Osteocyte (in vitro differentiated cells): ENCODE results near the gene POU6F1. TPM values are rescaled to one million over a fixed set of nuclear protein-coding genes. Genes with fewer than 3 reads are reported as not detected.

Experiments
- DNase-seq: peaks from one replicate; pipeline ENCODE4 v3.0.0; 2021; ENCODE audit warnings: mixed read lengths; ENCODE audit not compliant: unreplicated experiment; ENCODE audit errors: extremely low spot score
- H3K27ac Mint-ChIP-seq: one replicate; pipeline ENCODE4 v1.8.0; 2021; ENCODE audit warnings: mild to moderate bottlenecking, mixed read lengths; ENCODE audit not compliant: unreplicated experiment
- H3K27me3 Mint-ChIP-seq: one replicate; pipeline ENCODE4 v1.8.0; 2021; ENCODE audit warnings: mixed read lengths; ENCODE audit not compliant: unreplicated experiment
- H3K36me3 Mint-ChIP-seq: one replicate; pipeline ENCODE4 v1.8.0; 2021; ENCODE audit warnings: mixed read lengths; ENCODE audit not compliant: unreplicated experiment
- H3K4me1 Mint-ChIP-seq: one replicate; pipeline ENCODE4 v1.8.0; 2021; ENCODE audit warnings: mixed read lengths; ENCODE audit not compliant: unreplicated experiment
- H3K4me3 Mint-ChIP-seq: one replicate; pipeline ENCODE4 v1.8.0; 2021; ENCODE audit warnings: mild to moderate bottlenecking, moderate library complexity, mixed read lengths; ENCODE audit not compliant: unreplicated experiment
- H3K9me3 Mint-ChIP-seq: one replicate; pipeline ENCODE4 v1.8.0; 2021; ENCODE audit warnings: mixed read lengths; ENCODE audit not compliant: unreplicated experiment
- total RNA-seq: library from RNA; stranded (reverse); gene quantifications from 2 replicates; pipeline ENCODE4 v1.2.1, GENCODE V29; 2021
- TF ChIP-seq, protein P1 (sequence below): fragments of 200-600 bp; sonication (generic); IDR thresholded peaks from 2 replicates; pipeline ENCODE4 v1.5.0; 2021; ENCODE audit warnings: antibody characterized with exemption, mild to moderate bottlenecking, moderate library complexity

Gene POU6F1
- total RNA-seq, 1 donor from 2014 or later: 19.2 TPM

DNA sequence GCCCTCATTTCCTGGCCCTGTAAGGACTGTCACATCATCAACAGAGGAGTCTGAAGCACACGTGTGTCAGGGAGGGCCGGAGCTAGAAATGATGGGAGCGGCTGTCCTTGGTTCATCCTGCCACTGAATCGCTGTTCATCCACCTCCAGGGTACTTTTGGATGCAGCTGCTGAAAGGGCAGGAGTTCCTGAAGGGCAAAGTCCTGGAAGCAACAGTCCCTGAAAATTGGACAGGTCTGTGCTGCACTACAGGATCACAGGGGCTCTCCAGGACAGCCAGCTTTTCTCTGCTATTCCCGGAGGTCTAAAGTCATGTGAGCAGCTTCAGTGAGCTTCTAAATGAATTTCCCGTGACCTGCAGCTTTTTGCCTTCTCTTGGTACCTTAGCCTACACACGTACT lies 17.7 kb downstream of the POU6F1 start:
- Mint-ChIP-seq H3K9me3 (no peaks in the 10 kb centered on the region), H3K4me1 (no peaks in the 10 kb centered on the region), H3K27me3 (no peaks in the 10 kb centered on the region), H3K27ac (no peak overlapping the region), H3K36me3 (peaks cover 2% of the 10 kb centered on the region), H3K4me3 (no peak overlapping the region)
- DNase-seq: no peak
- TF ChIP-seq, protein P1, sequence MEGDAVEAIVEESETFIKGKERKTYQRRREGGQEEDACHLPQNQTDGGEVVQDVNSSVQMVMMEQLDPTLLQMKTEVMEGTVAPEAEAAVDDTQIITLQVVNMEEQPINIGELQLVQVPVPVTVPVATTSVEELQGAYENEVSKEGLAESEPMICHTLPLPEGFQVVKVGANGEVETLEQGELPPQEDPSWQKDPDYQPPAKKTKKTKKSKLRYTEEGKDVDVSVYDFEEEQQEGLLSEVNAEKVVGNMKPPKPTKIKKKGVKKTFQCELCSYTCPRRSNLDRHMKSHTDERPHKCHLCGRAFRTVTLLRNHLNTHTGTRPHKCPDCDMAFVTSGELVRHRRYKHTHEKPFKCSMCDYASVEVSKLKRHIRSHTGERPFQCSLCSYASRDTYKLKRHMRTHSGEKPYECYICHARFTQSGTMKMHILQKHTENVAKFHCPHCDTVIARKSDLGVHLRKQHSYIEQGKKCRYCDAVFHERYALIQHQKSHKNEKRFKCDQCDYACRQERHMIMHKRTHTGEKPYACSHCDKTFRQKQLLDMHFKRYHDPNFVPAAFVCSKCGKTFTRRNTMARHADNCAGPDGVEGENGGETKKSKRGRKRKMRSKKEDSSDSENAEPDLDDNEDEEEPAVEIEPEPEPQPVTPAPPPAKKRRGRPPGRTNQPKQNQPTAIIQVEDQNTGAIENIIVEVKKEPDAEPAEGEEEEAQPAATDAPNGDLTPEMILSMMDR: no peak

DNA sequence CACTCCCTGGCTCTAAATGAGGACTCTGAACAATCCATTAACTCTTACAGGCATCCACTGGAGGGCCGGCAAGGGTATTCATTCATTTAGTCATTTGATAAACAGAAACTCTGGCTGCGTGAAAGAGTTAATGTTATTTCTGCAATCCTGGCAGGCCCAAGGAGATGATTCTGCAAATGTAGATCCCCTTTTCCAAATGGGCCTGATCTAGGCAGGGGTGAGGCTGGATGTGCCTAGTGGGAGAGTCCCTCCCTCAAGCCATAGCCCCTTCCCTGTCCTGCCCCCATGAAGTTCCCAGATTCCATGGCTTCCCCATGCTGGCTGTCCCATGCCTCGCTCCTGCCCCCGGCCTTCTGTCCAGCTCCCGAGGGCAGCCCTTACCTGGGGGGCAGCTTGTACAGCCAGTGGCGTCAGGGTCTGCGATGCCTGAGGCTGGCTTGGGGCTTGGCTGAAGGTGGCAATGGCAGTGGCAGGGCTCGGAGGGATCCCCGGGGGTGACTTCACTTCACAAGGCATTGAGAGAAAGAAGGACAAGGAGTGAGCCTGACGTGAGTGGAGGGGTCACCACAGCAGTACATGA lies 18.4 kb downstream of the POU6F1 start:
- peaks cover 2% of the 10 kb centered on the region for H3K36me3 Mint-ChIP-seq
- TF ChIP-seq, protein P1: no peak
- no peak overlapping the region for H3K27ac Mint-ChIP-seq
- no peaks in the 10 kb centered on the region for H3K9me3 Mint-ChIP-seq
- H3K4me3 Mint-ChIP-seq: no peak overlapping the region
- no peaks in the 10 kb centered on the region for H3K27me3 Mint-ChIP-seq
- DNase-seq: no peak
- H3K4me1 Mint-ChIP-seq: no peaks in the 10 kb centered on the region

DNA sequence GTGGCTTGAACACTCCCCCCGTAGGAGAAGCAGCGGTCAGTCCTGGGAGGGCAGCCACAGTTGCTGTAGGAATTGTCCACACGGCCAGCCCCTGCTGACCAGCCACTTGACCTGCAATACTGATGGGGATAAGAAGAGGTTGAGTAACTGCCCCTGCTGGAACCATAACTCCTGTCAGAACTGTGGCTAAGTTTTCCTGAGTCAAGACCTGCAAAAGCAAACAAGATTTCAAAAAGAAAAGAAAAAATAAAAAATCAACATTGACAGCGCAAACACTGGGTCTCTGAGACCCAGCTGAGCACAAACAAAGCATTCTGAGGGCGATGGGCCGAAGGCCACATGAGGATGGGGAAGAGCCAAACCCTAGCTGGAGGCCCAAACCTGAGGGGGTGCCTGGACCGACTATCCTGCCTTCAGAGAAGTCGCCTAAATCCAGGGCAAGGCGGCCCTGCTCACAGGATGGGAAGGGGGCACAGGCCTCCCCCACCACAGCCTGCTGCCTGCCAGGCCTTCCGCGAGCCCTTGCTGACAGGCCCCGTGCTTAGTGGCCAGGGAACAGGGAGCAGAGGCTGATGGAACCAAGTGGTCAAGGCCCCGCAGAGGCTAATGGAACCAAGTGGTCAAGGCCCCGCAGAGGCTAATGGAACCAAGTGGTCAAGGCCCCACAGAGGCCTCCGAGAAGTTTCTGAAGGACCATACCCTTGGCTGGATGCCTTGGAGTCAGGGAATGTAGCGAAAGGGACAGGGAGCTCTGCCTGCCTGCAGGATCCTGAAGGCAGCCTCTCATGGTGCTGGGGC lies 19.1 kb downstream of the POU6F1 start:
- H3K27ac Mint-ChIP-seq: no peak overlapping the region

DNA sequence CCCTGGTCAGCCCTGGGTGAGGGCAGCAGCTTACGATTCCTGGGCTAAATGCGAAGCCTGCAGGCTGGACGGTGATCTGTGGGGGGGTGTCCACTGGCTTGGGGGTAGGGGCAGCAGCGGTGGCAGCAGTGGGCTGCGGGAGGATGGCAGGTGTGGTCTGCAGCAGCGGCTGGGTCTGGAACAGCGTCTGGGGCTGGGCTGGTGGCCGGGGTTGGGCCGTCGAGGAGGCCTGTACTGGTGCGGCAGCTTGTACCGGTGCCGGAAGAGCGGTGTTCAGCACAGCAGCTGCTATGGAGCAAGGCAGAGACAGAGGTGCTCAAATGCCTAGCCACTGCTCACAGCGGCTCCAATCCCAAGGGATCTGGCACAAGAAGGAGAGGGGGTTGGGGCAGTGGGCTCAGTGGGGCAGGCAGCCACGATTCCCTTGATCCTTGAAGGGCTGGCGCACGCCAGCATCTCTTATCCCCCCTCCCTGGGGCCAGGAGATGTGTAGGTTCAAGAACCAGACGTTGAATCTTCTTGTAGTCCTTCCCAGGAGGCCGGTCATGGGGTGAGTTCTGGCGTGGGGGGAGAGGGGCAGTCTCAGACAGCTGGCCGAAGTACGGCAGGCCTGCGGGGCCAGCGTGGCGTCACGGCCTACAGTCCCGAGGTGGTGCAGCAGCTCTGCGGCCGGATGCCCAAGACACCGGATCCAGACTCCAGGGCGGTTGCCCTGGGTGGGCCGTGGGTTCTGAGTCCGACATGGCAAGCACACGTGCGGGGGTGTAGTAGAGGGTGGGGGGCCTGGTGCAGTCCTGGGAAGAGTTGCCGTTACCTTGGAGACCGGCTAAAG lies 19.9 kb downstream of the POU6F1 start:
- Mint-ChIP-seq H3K4me1 (no peaks in the 10 kb centered on the region), H3K27me3 (no peaks in the 10 kb centered on the region), H3K4me3 (no peak overlapping the region), H3K9me3 (no peaks in the 10 kb centered on the region), H3K36me3 (no peaks in the 10 kb centered on the region), H3K27ac (no peak overlapping the region)
- no peak for DNase-seq
- TF ChIP-seq, protein P1: no peak

More for the DNA sequence above, 19.1 kb downstream of the POU6F1 start:
- Mint-ChIP-seq H3K4me3 (no peak overlapping the region), H3K36me3 (peaks cover 2% of the 10 kb centered on the region), H3K9me3 (no peaks in the 10 kb centered on the region), H3K27me3 (no peaks in the 10 kb centered on the region), H3K4me1 (no peaks in the 10 kb centered on the region)
- TF ChIP-seq, protein P1: no peak
- no peak for DNase-seq

DNA sequence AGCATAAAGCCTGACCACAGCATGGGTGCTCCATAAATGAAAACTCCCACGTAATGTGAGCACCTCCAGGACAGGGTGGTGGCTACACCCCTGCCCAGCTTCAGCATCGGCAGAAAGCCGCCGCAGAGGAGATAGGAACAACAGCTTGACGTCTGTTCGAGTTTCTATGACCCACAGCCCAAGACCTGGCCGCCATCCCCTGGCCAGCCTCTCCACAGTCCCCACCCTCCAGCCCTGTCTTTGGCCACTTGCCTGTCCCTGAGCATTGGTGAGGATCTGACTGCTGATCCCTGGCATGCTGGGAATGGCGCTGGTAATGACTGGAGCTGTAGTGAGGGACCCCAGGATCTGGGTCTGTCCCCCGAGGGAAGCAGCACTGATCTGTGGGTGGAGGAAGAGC lies 21.3 kb downstream of the POU6F1 start:
- Mint-ChIP-seq H3K27me3 (no peaks in the 10 kb centered on the region), H3K4me1 (no peaks in the 10 kb centered on the region), H3K4me3 (no peak overlapping the region), H3K27ac (no peak overlapping the region), H3K9me3 (no peaks in the 10 kb centered on the region), H3K36me3 (peaks cover 3% of the 10 kb centered on the region)
- no peak for DNase-seq
- TF ChIP-seq, protein P1: no peak
